Adrenal gland (tissue), 12 donors: ENCODE results near the gene PRICKLE2. TPM values are rescaled to one million over a fixed set of nuclear protein-coding genes. Genes with fewer than 3 reads are reported as not detected.

ENCODE experiments used
- DNase-seq, 7 donors: peaks; one replicate each; pipeline ENCODE4 v3.0.0-alpha.2; 2019 to 2020
- H3K27ac ChIP-seq, 5 donors: fragments of 200-600 bp; sonication (generic) in 4 of 5; 1 replicate in 3 of 5; 2 replicates in 2 of 5; pipeline versions ENCODE4 v1.5.1 to v1.8.0; 2016 to 2020; ENCODE audit warnings: mild to moderate bottlenecking in 1 of 5
- H3K27me3 ChIP-seq: fragments of 200-600 bp; 2 replicates; pipeline ENCODE4 v1.8.0; 2021
- H3K36me3 ChIP-seq, 2 donors: fragments of 200-600 bp; replicated peaks in 1 of 2; 1 replicate in 1 of 2; 2 replicates in 1 of 2; pipeline versions ENCODE4 v1.5.1 to v1.8.0; 2018 to 2022
- H3K4me1 ChIP-seq, 2 donors: fragments of 200-600 bp; replicated peaks in 1 of 2; 1 replicate in 1 of 2; 2 replicates in 1 of 2; pipeline versions ENCODE4 v1.5.1 to v1.8.0; 2018 to 2021
- H3K4me3 ChIP-seq, 4 donors: fragments of 200-600 bp; sonication (generic) in 3 of 4; one replicate each; pipeline ENCODE4 v1.5.1; 2016 to 2018
- H3K9me3 ChIP-seq, 3 donors: fragments of 200-600 bp; sonication (generic) in 1 of 3; replicated peaks in 1 of 3; 1 replicate in 2 of 3; 2 replicates in 1 of 3; pipeline versions ENCODE4 v1.5.1 to v1.8.0; 2016 to 2021
- POLR2A ChIP-seq, 2 donors: fragments of 450-650 bp; IDR thresholded peaks; one replicate each; pipeline ENCODE4 v1.6.1; 2017; ENCODE audit warnings: antibody characterized with exemption in 2 of 2, mild to moderate bottlenecking in 2 of 2, moderate library complexity in 1 of 2
- WGBS, 4 donors: extraction: QIAGEN DNeasy Blood & Tissue Kit in 2 of 4; methylation state at CpG; one replicate each; pipeline versions ENCODE4 v1.1.5 to v1.1.7; 2013 to 2017; 5-methylcytosine and 5-hydroxymethylcytosine counted together
- intact Hi-C, 2 donors: fragments of 100-400 bp; cut with DNase I; formaldehyde crosslinking; loops; one replicate each; pipeline versions ENCODE4 v1.14.1 to v1.15.0; 2022 to 2023
- polyA plus RNA-seq, 3 donors: library from polyadenylated mRNA; stranded (reverse); fragments of 200-250 nt in 2 of 3; fragments of 350-450 nt in 1 of 3; fragmentation: Illumina TruSeq in 1 of 3; extraction: RNeasy Lipid Tissue Mini Kit (QIAGEN cat#74804) in 1 of 3; gene quantifications; one replicate each; pipeline ENCODE4 v1.2.3, GENCODE V29; 2013 to 2014
- total RNA-seq, 9 donors: library from RNA; depleted of rRNA in 4 of 9; stranded (reverse); fragments of >200 nt in 4 of 9; fragments of 120-200 nt in 1 of 9; fragmentation: NEBNext Ultra II Directional in 1 of 9; extraction: Animal tissue kit (Norgen Biotek cat#: 25700) in 1 of 9; gene quantifications; one replicate each; pipeline versions ENCODE4 v1.1.0 to v1.2.4, GENCODE V29; 2013 to 2023
- TF ChIP-seq, protein P1 (sequence below), 6 experiments: fragments of 450-650 bp in 4 of 6; fragments of 200-600 bp in 2 of 6; sonication (generic) in 1 of 6; IDR thresholded peaks; 1 replicate in 5 of 6; 2 replicates in 1 of 6; pipeline versions ENCODE4 v1.5.1 to v1.8.0; 2016 to 2021; ENCODE audit warnings: antibody characterized with exemption in 6 of 6, mild to moderate bottlenecking in 2 of 6, moderate library complexity in 1 of 6
- donor health status: healthy with polysubstance abuse.
- donor health status: Bipolar disorder and iron deficiency.
- donor health status: DM: yes; HTN: yes; CAD: no.
- donor health status: DM: no; HTN: no; CAD: no.
- donor health status: DM: no; HTN: no; CAD: no.
- donor health status: DM: yes; HTN: yes; CAD: no.

PRICKLE2 gene
- total and polyA plus RNA-seq, 12 donors: 1.3 to 15.7 (median 8.1) TPM

DNA sequence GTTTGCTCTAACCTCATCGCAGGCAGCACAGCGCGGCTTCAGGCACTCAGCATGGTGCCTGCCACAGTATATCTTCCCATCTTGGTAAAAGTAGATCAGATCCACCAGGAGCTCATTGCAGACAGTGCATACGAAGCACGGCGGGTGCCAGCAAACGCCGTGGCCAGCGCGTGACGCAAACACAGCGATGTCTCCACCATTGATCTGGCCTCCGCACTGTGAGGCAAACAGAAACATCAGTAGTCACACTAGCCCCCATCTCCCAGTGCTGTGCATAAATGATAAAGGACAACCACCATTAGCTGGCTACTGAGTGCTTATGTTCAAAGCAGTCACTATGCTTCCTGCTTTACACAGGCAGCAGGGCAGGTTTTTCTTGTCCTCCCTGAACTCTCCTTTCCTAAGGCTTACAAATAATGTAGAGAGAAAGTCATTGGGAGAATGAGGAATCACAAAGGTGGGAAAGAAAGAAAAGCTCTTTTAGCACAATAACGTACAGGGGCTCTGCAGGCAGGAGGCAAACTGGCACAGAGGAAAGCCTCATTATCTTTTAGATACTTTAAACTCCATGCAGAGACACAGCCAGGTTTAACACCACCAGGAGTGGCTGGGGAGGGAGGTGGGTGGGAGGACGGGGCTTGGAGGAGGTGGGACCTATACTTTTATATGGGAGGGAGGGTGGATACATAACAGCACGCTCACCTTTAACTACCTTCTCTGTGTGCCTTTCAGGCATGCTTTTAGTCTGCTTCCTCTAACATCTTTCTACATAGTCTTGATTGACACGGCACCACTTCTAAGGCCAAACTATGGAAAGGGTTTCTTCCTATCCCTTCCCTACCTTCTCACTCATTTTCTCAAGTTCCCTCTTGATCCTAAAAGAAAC, 67.9 kb downstream of the PRICKLE2 start:
- H3K4me1 ChIP-seq: no peaks in the 10 kb centered on the region
- DNase-seq: no peak
- TF ChIP-seq, protein P1, sequence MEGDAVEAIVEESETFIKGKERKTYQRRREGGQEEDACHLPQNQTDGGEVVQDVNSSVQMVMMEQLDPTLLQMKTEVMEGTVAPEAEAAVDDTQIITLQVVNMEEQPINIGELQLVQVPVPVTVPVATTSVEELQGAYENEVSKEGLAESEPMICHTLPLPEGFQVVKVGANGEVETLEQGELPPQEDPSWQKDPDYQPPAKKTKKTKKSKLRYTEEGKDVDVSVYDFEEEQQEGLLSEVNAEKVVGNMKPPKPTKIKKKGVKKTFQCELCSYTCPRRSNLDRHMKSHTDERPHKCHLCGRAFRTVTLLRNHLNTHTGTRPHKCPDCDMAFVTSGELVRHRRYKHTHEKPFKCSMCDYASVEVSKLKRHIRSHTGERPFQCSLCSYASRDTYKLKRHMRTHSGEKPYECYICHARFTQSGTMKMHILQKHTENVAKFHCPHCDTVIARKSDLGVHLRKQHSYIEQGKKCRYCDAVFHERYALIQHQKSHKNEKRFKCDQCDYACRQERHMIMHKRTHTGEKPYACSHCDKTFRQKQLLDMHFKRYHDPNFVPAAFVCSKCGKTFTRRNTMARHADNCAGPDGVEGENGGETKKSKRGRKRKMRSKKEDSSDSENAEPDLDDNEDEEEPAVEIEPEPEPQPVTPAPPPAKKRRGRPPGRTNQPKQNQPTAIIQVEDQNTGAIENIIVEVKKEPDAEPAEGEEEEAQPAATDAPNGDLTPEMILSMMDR (IDR thresholded peaks at IDR 0.05): no peak
- TF ChIP-seq POLR2A (IDR thresholded peaks at IDR 0.05): no peak
- H3K36me3 ChIP-seq: peaks cover 0 to 4% of the 10 kb centered on the region in 2 donors
- 88 to 97% (median 96%) methylated on average over 17 of the region's 17 CpGs for WGBS, 4 donors
- H3K4me3 ChIP-seq: no peak overlapping the region
- no peak overlapping the region for H3K27ac ChIP-seq
- intact Hi-C loops: no loop called here
- H3K9me3 ChIP-seq: no peaks in the 10 kb centered on the region
- H3K27me3 ChIP-seq: no peaks in the 10 kb centered on the region

DNA sequence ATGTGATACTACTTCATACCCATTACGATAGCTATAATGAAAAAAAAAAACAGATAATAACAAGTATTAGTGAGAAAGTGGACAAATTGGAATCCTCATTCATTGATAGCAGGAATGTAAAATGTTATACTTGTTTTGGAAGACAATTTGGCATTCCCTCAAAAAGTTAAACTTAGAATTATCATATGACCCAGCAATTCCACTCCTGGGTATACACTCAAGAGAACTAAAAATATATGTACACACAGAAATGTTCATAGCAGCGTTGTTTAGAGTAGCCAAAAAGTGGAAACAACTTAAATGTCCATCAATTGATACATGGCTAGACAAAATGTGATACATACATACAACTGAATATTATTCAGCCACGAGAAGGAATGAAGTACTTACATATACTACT, 69.9 kb downstream of the PRICKLE2 start:
- Histone ChIP-seq H3K27me3 (no peaks in the 10 kb centered on the region), H3K27ac (no peak overlapping the region), H3K4me1 (peaks cover 0 to 4% of the 10 kb centered on the region in 2 donors), H3K4me3 (no peak overlapping the region), H3K36me3 (peaks cover 0 to 4% of the 10 kb centered on the region in 2 donors), H3K9me3 (no peaks in the 10 kb centered on the region)
- no peak for TF ChIP-seq POLR2A (IDR thresholded peaks at IDR 0.05)
- TF ChIP-seq, protein P1 (IDR thresholded peaks at IDR 0.05): no peak
- intact Hi-C loops: no loop called here
- no peak for DNase-seq
- WGBS, 4 donors: 84 to 94% (median 88%) methylated on average over 3 of the region's 3 CpGs

DNA sequence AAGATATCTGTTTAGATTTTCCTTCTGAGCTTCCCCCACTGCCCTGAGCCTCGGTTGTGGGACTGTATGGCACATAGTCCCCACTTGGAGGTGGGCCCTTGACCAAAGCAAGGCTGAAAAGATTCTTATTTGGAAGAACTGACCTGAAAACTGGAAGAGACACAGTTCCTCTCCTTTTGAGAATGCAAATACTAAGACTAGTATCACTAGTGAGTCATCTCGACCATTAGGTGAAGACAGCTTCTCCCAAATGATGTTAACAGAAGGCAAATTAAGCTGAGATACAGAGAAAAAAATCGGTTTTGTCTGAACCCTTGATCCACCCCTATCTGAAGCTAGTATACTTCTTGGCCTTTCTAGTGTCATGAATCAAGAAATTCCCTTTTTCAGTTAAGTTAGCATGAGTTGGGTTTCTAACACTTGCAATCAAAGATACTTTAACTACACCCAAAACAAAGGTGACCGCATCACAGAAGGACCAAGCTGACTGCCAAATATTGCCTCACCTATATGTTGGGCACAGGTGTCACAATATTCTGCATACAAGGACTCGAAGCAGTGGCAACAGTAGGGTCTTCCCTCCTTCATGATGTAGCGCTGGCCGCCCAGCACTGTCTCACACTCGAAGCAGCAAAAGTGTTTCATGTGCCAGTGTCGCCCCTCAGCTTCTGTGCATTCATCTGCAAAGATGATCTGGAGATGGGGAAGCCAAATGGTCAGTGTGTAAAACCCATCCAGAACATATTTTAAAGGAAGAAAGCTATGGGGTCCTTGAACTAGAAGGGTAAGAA, 72.4 kb downstream of the PRICKLE2 start:
- no peak for DNase-seq
- no peaks in the 10 kb centered on the region for H3K9me3 ChIP-seq
- no peak overlapping the region for H3K4me3 ChIP-seq
- no peak for TF ChIP-seq POLR2A (IDR thresholded peaks at IDR 0.05)
- TF ChIP-seq, protein P1 (IDR thresholded peaks at IDR 0.05): no peak
- H3K4me1 ChIP-seq: peaks cover 0 to 5% of the 10 kb centered on the region in 2 donors
- H3K27me3 ChIP-seq: no peaks in the 10 kb centered on the region
- no peaks in the 10 kb centered on the region for H3K36me3 ChIP-seq
- intact Hi-C loops: no loop called here
- H3K27ac ChIP-seq: no peak overlapping the region
- 91 to 94% (median 93%) methylated on average over 9 of the region's 9 CpGs for WGBS, 4 donors

DNA sequence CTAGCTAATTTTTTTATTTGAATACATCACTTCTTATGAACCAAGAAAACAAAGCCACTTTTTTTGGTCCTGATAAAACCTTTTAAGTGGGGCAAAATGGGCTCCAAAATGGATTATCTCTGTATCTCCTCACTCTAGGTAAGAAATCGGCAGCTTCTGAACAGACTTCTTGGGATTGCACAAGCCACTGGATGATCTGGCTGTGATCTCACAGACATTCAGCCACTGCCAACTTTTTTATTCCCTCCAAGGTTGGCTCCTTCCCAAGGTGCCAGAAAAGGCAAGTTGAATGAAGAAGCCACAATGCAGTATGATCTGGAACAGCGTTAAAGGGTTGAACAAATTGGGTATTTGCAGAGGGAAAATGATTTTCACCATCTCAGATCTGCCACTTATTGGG, 73.2 kb downstream of the PRICKLE2 start:
- no peak overlapping the region for H3K27ac ChIP-seq
- peak in 6 of 7 donors; percentile 30 to 75 (median 60) for DNase-seq
- intact Hi-C loops: no loop called here
- H3K4me1 ChIP-seq: peaks cover 0 to 5% of the 10 kb centered on the region in 2 donors
- WGBS, 4 donors: 66 to 81% (median 72%) methylated on average over 2 of the region's 2 CpGs
- TF ChIP-seq POLR2A (IDR thresholded peaks at IDR 0.05): no peak
- TF ChIP-seq, protein P1 (IDR thresholded peaks at IDR 0.05): no peak
- no peaks in the 10 kb centered on the region for H3K9me3 ChIP-seq
- peaks cover 0 to 2% of the 10 kb centered on the region in 2 donors for H3K36me3 ChIP-seq
- H3K27me3 ChIP-seq: no peaks in the 10 kb centered on the region
- H3K4me3 ChIP-seq: no peak overlapping the region
